Pancreas (tissue), 10 donors: ENCODE results near the gene MYRF. TPM values are rescaled to one million over a fixed set of nuclear protein-coding genes. Genes with fewer than 3 reads are reported as not detected.

Experiments used
- ATAC-seq, 4 donors: fragments of 200-7000 bp; cut with Tn5 transposase; one replicate each; pipeline versions ENCODE4 v1.8.0 to v1.9.1; 2020; ENCODE audit warnings: mild to moderate bottlenecking in 4 of 4, moderate library complexity in 4 of 4
- DNase-seq, 6 donors: peaks; one replicate each; pipeline ENCODE4 v3.0.0-alpha.2; 2020
- FAIRE-seq: peaks from 2 replicates; lab custom pipeline; 2012; peaks lifted over from hg19 to GRCh38; lab: Jason Lieb, UNC
- H3K27ac ChIP-seq, 4 donors: fragments of 200-600 bp; sonication (generic); 1 replicate in 3 of 4; 2 replicates in 1 of 4; pipeline versions ENCODE4 v1.5.0 to v1.8.0; 2020
- H3K27me3 ChIP-seq, 4 donors: fragments of 200-600 bp; one replicate each; pipeline ENCODE4 v1.8.0; 2021
- H3K36me3 ChIP-seq, 3 donors: fragments of 200-600 bp; sonication (generic) in 1 of 3; one replicate each; pipeline versions ENCODE4 v1.5.0 to v1.8.0; 2020 to 2021
- H3K4me1 ChIP-seq, 3 donors: fragments of 200-600 bp; one replicate each; pipeline ENCODE4 v1.8.0; 2021
- H3K4me3 ChIP-seq, 4 donors: fragments of 200-600 bp; sonication (generic) in 2 of 4; one replicate each; pipeline versions ENCODE4 v1.5.0 to v1.8.0; 2020 to 2021
- H3K9me3 ChIP-seq, 4 donors: fragments of 200-600 bp; one replicate each; pipeline ENCODE4 v1.8.0; 2021
- WGBS, 2 donors: extraction: QIAGEN DNeasy Blood & Tissue Kit; methylation state at CpG; one replicate each; pipeline ENCODE4 v1.1.7; 2013; 5-methylcytosine and 5-hydroxymethylcytosine counted together
- intact Hi-C, 3 donors: fragments of 100-400 bp; cut with DNase I; formaldehyde crosslinking; loops; one replicate each; pipeline versions ENCODE4 v1.11.1 to v1.14.2; 2022
- polyA plus RNA-seq, 2 donors: library from polyadenylated mRNA; stranded (reverse); fragments of 200-250 nt; gene quantifications; one replicate each; pipeline ENCODE4 v1.2.3, GENCODE V29; 2013
- total RNA-seq, 6 donors: library from RNA; stranded (reverse); fragmentation: NEBNext Ultra II Directional in 4 of 6; extraction: Animal tissue kit (Norgen Biotek cat#: 25700) in 4 of 6; gene quantifications; one replicate each; pipeline versions ENCODE4 v1.2.1 to v1.2.4, GENCODE V29; 2021 to 2023
- TF ChIP-seq, protein P1 (sequence below), 4 donors: fragments of 200-600 bp; sonication (generic) in 3 of 4; IDR thresholded peaks; one replicate each; pipeline versions ENCODE4 v1.5.0 to v1.8.0; 2021; ENCODE audit warnings: antibody characterized with exemption in 4 of 4
- donor health status: healthy with polysubstance abuse.
- donor health status: DM: no; HTN: no; CAD: no; lungs with moderate emphysema.
- donor health status: DM: no; HTN: no; CAD: no.
- donor health status: control.
- donor health status: control.
- donor health status: Bipolar disorder and iron deficiency.
- donor health status: DM: yes; HTN: yes; CAD: no.
- donor health status: DM: no; HTN: no; CAD: no.
- donor health status: DM: no; HTN: no; CAD: no.
- donor health status: DM: yes; HTN: yes; CAD: no.

The MYRF gene
- total and polyA plus RNA-seq, 8 donors = 19.1 to 69.3 (median 30.2) TPM

- no peaks in the 10 kb centered on the region for H3K27me3 ChIP-seq
- no peak overlapping the region for H3K27ac ChIP-seq
- ATAC-seq (no peak), FAIRE-seq (no peak), DNase-seq (peak in 2 of 6 donors; percentile 32 to 75)
- 90% methylated on average over 23 to 24 of the region's 24 CpGs for WGBS, 2 donors
- H3K36me3 ChIP-seq = peaks cover 0 to 40% (median 0%) of the 10 kb centered on the region in 3 donors
- H3K4me1 ChIP-seq = peaks cover 5 to 10% (median 7%) of the 10 kb centered on the region in 3 donors
- H3K4me3 ChIP-seq = no peak overlapping the region
- H3K9me3 ChIP-seq = no peaks in the 10 kb centered on the region
- TF ChIP-seq, protein P1, sequence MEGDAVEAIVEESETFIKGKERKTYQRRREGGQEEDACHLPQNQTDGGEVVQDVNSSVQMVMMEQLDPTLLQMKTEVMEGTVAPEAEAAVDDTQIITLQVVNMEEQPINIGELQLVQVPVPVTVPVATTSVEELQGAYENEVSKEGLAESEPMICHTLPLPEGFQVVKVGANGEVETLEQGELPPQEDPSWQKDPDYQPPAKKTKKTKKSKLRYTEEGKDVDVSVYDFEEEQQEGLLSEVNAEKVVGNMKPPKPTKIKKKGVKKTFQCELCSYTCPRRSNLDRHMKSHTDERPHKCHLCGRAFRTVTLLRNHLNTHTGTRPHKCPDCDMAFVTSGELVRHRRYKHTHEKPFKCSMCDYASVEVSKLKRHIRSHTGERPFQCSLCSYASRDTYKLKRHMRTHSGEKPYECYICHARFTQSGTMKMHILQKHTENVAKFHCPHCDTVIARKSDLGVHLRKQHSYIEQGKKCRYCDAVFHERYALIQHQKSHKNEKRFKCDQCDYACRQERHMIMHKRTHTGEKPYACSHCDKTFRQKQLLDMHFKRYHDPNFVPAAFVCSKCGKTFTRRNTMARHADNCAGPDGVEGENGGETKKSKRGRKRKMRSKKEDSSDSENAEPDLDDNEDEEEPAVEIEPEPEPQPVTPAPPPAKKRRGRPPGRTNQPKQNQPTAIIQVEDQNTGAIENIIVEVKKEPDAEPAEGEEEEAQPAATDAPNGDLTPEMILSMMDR (IDR thresholded peaks at IDR 0.05) = no peak
- intact Hi-C loops = no loop called here
These were observed 26.6 kb downstream of the MYRF start for GRCh38 chr11:61778920-61779650.

DNA sequence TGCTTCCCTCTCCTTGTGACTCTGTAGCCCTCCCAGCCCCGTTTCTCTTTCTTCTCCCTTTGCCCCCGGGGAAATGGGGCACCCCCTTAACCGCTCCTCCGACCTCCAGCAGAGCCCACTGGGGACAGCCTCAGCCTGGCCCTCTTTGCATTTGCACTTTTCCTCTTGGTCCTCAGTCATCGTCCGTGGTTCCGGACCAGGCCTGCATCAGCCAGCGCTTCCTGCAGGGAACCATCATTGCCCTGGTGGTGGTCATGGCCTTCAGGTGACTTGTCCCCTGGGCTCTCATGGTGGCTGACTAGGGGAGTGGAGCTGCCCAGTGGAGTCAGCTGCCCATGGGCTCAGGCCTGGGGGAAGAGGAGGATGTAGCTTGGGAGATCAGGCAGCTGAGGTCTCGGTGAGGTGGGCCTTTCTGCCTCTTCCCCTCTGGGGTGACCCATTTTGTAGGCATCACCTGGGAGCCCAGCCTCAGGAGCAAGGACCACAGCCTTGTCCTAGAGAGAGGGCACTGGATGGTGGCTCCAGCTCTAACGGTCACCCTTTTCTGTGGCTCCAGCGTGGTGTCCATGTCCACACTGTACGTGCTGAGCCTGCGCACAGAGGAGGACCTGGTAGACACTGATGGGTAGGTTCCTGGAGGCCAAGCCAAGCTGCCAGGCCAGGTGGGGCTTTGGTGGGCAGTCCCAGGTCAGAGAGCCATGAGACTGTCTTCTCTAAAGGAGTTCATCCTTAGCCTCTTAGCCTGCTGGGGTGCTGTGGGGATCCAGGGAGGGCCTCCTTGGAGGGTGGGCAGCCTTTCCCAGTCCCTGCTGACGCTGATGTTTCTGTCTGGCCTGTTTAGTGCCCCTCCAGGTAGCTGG, 27.5 kb downstream of the MYRF start:
- WGBS, 2 donors = 87 to 92% methylated on average over 14 of the region's 14 CpGs
- H3K36me3 ChIP-seq = peaks cover 0 to 48% (median 0%) of the 10 kb centered on the region in 3 donors
- intact Hi-C loops = no loop called here
- no peak overlapping the region for H3K27ac ChIP-seq
- H3K27me3 ChIP-seq = no peaks in the 10 kb centered on the region
- no peak for FAIRE-seq
- peaks cover 5 to 10% (median 7%) of the 10 kb centered on the region in 3 donors for H3K4me1 ChIP-seq
- TF ChIP-seq, protein P1 (IDR thresholded peaks at IDR 0.05) = no peak
- peak in 3 of 6 donors; percentile 13 to 57 (median 50) for DNase-seq
- H3K9me3 ChIP-seq = no peaks in the 10 kb centered on the region
- H3K4me3 ChIP-seq = no peak overlapping the region
- ATAC-seq = no peak

GRCh38 chr11:61780581-61781162, 28.2 kb downstream of the MYRF start:
- WGBS, 2 donors = 84 to 85% methylated on average over 9 of the region's 9 CpGs
- TF ChIP-seq, protein P1 (IDR thresholded peaks at IDR 0.05) = no peak
- intact Hi-C loops = no loop called here
- FAIRE-seq = no peak
- no peak for ATAC-seq
- Histone ChIP-seq H3K9me3 (no peaks in the 10 kb centered on the region), H3K4me1 (peaks cover 5 to 10% (median 7%) of the 10 kb centered on the region in 3 donors), H3K27me3 (no peaks in the 10 kb centered on the region), H3K27ac (no peak overlapping the region), H3K4me3 (no peak overlapping the region), H3K36me3 (peaks cover 0 to 55% (median 0%) of the 10 kb centered on the region in 3 donors)
- peak in 3 of 6 donors; percentile 30 to 66 (median 55) for DNase-seq

DNA sequence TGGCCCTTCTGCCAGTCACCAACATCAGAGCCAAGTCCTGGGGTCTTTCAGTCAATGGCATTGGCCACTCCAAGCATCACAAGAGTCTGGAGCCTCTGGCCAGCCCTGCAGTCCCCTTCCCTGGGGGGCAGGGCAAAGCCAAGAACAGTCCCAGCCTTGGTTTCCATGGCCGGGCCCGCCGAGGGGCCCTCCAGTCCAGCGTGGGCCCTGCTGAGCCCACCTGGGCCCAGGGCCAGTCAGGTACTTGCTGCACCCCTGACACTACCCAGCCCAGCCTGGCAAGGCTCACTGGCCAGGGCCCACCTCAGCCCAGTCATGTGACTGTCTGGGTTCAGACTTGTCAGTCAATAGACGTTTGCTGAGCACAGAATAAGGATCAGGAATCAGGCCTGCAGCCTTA, 29.1 kb downstream of the MYRF start:
- FAIRE-seq = no peak

More for the DNA sequence above, 29.1 kb downstream of the MYRF start:
- intact Hi-C loops = no loop called here
- Histone ChIP-seq H3K27ac (no peak overlapping the region), H3K4me3 (no peak overlapping the region), H3K27me3 (no peaks in the 10 kb centered on the region), H3K9me3 (no peaks in the 10 kb centered on the region), H3K36me3 (peaks cover 0 to 59% (median 0%) of the 10 kb centered on the region in 3 donors), H3K4me1 (peaks cover 5 to 10% (median 7%) of the 10 kb centered on the region in 3 donors)
- ATAC-seq (no peak), DNase-seq (peak in 2 of 6 donors; percentile 50 to 54)
- WGBS, 2 donors = 85 to 87% methylated on average over 5 of the region's 5 CpGs
- TF ChIP-seq, protein P1 (IDR thresholded peaks at IDR 0.05) = no peak
